Keratinocyte (primary cell): Measurements from ENCODE around the gene IL1RL2. TPM values are rescaled to one million over a fixed set of nuclear protein-coding genes. Genes with fewer than 3 reads are reported as not detected.
A peak's percentile ranks its signal among the peaks of the same experiment; 100 is the strongest.

Experiments
- DNase-seq: peaks from one replicate; pipeline ENCODE4 v3.0.0-alpha.2; 2011; ENCODE audit warnings: low read depth, missing footprints, low spot score
- FAIRE-seq: peaks from 2 replicates; lab custom pipeline; 2011; peaks lifted over from hg19 to GRCh38; lab: Jason Lieb, UNC
- H2AFZ ChIP-seq: 2 replicates; pipeline ENCODE4 v1.6.0; 2012; ENCODE audit warnings: low read length, control low read depth, inconsistent platforms; ENCODE audit not compliant: control insufficient read depth
- H3K27ac ChIP-seq: 2 replicates; pipeline ENCODE4 v1.5.1; 2011; ENCODE audit warnings: low read length; ENCODE audit not compliant: control insufficient read depth, insufficient read depth
- H3K27me3 ChIP-seq: 3 replicates; pipeline ENCODE4 v1.6.0; 2011; ENCODE audit warnings: low read length; ENCODE audit not compliant: control insufficient read depth, insufficient read depth; ENCODE audit errors: extremely low read depth
- H3K36me3 ChIP-seq, 2 experiments: 2 replicates in 1 of 2; 3 replicates in 1 of 2; pipeline ENCODE4 v1.5.1; 2011; ENCODE audit warnings: low read length in 2 of 2, mild to moderate bottlenecking in 1 of 2; ENCODE audit not compliant: control insufficient read depth in 2 of 2, insufficient read depth in 2 of 2; ENCODE audit errors: extremely low read depth in 1 of 2
- H3K4me1 ChIP-seq: 3 replicates; pipeline ENCODE4 v1.5.1; 2011; ENCODE audit warnings: low read length; ENCODE audit not compliant: control insufficient read depth, insufficient read depth; ENCODE audit errors: extremely low read depth
- H3K4me2 ChIP-seq: 3 replicates; pipeline ENCODE4 v1.6.0; 2011; ENCODE audit warnings: low read depth, low read length; ENCODE audit not compliant: control insufficient read depth, insufficient read depth; ENCODE audit errors: extremely low read depth
- H3K4me3 ChIP-seq, 3 experiments: fragments of 200-600 bp in 1 of 3; sonication (generic) in 1 of 3; 2 replicates in 2 of 3; 3 replicates in 1 of 3; pipeline ENCODE4 v1.5.1; 2011 to 2016; ENCODE audit warnings: low read length in 3 of 3, mild to moderate bottlenecking in 3 of 3, control low read depth in 2 of 3, inconsistent platforms in 1 of 3, low read depth in 1 of 3, mixed read lengths in 1 of 3, mixed run types in 1 of 3, moderate library complexity in 1 of 3; ENCODE audit not compliant: control insufficient read depth in 2 of 3, insufficient read depth in 2 of 3; ENCODE audit errors: extremely low read depth in 1 of 3
- H3K79me2 ChIP-seq: 2 replicates; pipeline ENCODE4 v1.6.0; 2012; ENCODE audit warnings: low read length; ENCODE audit not compliant: control insufficient read depth, insufficient read depth
- H3K9ac ChIP-seq: 3 replicates; pipeline ENCODE4 v1.6.0; 2011; ENCODE audit warnings: low read length; ENCODE audit not compliant: control insufficient read depth, insufficient read depth; ENCODE audit errors: extremely low read depth
- H3K9me1 ChIP-seq: 3 replicates; pipeline ENCODE4 v1.6.0; 2011; ENCODE audit warnings: low read length; ENCODE audit not compliant: control insufficient read depth, insufficient read depth; ENCODE audit errors: extremely low read depth
- H3K9me3 ChIP-seq: 2 replicates; pipeline ENCODE4 v1.5.1; 2012; ENCODE audit warnings: low read depth, low read length; ENCODE audit not compliant: control insufficient read depth
- H4K20me1 ChIP-seq: 3 replicates; pipeline ENCODE4 v1.6.0; 2011; ENCODE audit warnings: low read length; ENCODE audit not compliant: control insufficient read depth, insufficient read depth; ENCODE audit errors: extremely low read depth
- EZH2 ChIP-seq: IDR thresholded peaks from one replicate; pipeline ENCODE4 v1.6.1; 2012; ENCODE audit warnings: inconsistent platforms, mild to moderate bottlenecking, low read length, moderate library complexity
- dilution Hi-C: fragments of 300-500 bp; cut with MboI; formaldehyde crosslinking; loops from one replicate; pipeline ENCODE4 v1.7.0; 2020; ENCODE audit warnings: low sequenced_read_pairs; ENCODE audit not compliant: extremely low pct_ligation_motif_present
- polyA plus RNA-seq, 5 experiments: library from polyadenylated mRNA; depleted of rRNA in 3 of 5; stranded (reverse) in 3 of 5; stranded (forward) in 1 of 5; unstranded in 1 of 5; fragments of >200 nt; gene quantifications; 1 replicate in 1 of 5; 2 replicates in 3 of 5; 3 replicates in 1 of 5; pipeline versions ENCODE4 v1.2.1 to v1.2.3, GENCODE V29; 2011 to 2012; ENCODE audit warnings: missing spikeins in 2 of 5, low read depth in 1 of 5, low replicate concordance in 1 of 5
- TF ChIP-seq, protein P1 (sequence below), 3 experiments: IDR thresholded peaks in 1 of 3; conservative IDR thresholded peaks in 1 of 3; optimal IDR thresholded peaks in 1 of 3; 2 replicates in 2 of 3; 3 replicates in 1 of 3; pipeline versions ENCODE3 to v1.5.1; 2011; ENCODE audit warnings: low read length in 3 of 3, mild to moderate bottlenecking in 3 of 3, moderate library complexity in 2 of 3, control low read depth in 1 of 3, inconsistent platforms in 1 of 3; ENCODE audit not compliant: insufficient read depth in 2 of 3; ENCODE audit errors: extremely low read depth in 1 of 3

Gene IL1RL2
- polyA plus RNA-seq, 1 donor (not counting 4 experiments of a cell fraction or from before 2014, with no cell fraction given) = 1.5 TPM

DNA sequence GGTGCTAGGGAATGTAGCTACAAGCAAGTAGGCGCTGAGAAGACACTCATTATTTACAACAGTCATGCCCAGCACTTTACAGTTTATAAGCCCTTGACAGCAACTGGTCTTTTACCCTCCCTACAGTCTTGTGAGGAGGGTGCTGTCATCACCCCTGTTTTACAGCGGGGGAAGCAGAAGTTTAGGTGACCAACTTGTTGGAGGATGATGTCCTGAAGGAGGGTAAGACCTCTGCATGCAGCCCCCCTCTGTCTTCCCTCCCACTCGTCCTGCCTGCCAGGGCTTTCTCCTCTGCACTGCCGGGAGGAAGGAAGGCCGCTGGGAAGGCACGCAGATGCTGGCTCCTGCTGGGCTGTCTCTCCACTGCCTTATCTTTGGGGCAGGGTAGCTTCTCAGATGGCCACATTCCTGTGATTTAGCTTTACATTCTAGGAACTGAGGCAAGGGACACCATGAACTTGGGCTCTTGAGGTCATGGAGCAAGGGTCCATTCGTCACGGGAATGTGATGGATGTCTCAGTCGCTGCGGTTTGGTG is 43.3 kb upstream of the IL1RL2 start:
- Histone ChIP-seq H3K36me3 (no peaks in the 10 kb centered on the region), H3K27me3 (no peaks in the 10 kb centered on the region), H2AFZ (peak overlapping the region; percentile 98), H3K9ac (peak overlapping the region; percentile 60), H3K9me3 (peaks cover 21% of the 10 kb centered on the region), H3K4me1 (peaks cover 3% of the 10 kb centered on the region), H3K4me2 (peak overlapping the region; percentile 76), H3K79me2 (no peaks in the 10 kb centered on the region), H4K20me1 (no peaks in the 10 kb centered on the region), H3K27ac (no peak overlapping the region), H3K9me1 (no peaks in the 10 kb centered on the region), H3K4me3 (peak overlapping the region; percentile 43 to 72 (median 61))
- TF ChIP-seq, protein P1, sequence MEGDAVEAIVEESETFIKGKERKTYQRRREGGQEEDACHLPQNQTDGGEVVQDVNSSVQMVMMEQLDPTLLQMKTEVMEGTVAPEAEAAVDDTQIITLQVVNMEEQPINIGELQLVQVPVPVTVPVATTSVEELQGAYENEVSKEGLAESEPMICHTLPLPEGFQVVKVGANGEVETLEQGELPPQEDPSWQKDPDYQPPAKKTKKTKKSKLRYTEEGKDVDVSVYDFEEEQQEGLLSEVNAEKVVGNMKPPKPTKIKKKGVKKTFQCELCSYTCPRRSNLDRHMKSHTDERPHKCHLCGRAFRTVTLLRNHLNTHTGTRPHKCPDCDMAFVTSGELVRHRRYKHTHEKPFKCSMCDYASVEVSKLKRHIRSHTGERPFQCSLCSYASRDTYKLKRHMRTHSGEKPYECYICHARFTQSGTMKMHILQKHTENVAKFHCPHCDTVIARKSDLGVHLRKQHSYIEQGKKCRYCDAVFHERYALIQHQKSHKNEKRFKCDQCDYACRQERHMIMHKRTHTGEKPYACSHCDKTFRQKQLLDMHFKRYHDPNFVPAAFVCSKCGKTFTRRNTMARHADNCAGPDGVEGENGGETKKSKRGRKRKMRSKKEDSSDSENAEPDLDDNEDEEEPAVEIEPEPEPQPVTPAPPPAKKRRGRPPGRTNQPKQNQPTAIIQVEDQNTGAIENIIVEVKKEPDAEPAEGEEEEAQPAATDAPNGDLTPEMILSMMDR (optimal IDR thresholded peaks at IDR 0.05 in 1 of 3, IDR thresholded peaks at IDR 0.05 in 1 of 3, conservative IDR thresholded peaks at IDR 0.05 in 1 of 3; ENCODE audit: extremely low read depth in 1 of 3, insufficient read depth in 2 of 3, low read length in 3 of 3) = no peak
- TF ChIP-seq EZH2 = no peak
- FAIRE-seq (no peak), DNase-seq (no peak)
- dilution Hi-C loops = no loop called here

DNA sequence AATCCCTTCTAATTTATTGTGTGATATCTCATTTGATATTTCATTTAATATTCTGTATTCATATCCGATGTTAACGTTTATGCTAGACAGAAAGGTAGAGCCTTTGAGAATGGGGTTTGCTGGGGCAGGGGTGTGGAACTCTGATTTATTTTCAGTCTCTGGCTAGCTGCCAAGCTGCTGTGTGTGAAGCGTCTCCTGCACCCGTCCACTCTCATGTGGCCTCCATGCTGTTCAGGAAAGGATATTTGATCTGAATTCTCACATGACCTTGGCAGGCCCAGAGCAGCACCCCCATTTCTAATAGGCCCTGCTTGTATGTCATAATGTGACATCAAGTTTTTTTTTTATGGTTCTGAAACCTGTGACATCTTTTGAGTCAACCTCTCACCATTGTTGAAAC is 42.7 kb upstream of the IL1RL2 start:
- FAIRE-seq = no peak
- no peak overlapping the region for H3K9ac ChIP-seq
- H2AFZ ChIP-seq = no peak overlapping the region
- H3K9me1 ChIP-seq = no peaks in the 10 kb centered on the region
- no peaks in the 10 kb centered on the region for H4K20me1 ChIP-seq
- no peak for TF ChIP-seq EZH2
- TF ChIP-seq, protein P1 (optimal IDR thresholded peaks at IDR 0.05 in 1 of 3, IDR thresholded peaks at IDR 0.05 in 1 of 3, conservative IDR thresholded peaks at IDR 0.05 in 1 of 3; ENCODE audit: extremely low read depth in 1 of 3, insufficient read depth in 2 of 3, low read length in 3 of 3) = no peak
- H3K4me3 ChIP-seq = no peak overlapping the region
- no peaks in the 10 kb centered on the region for H3K27me3 ChIP-seq
- H3K4me2 ChIP-seq = no peak overlapping the region
- dilution Hi-C loops = no loop called here
- no peaks in the 10 kb centered on the region for H3K79me2 ChIP-seq
- H3K27ac ChIP-seq = no peak overlapping the region
- H3K9me3 ChIP-seq = peaks cover 21% of the 10 kb centered on the region
- no peaks in the 10 kb centered on the region for H3K36me3 ChIP-seq
- H3K4me1 ChIP-seq = peaks cover 3% of the 10 kb centered on the region
- no peak for DNase-seq
